LNCaP clone FGC (cell line): ENCODE data around the gene RHOG.

Source experiments
- DNase-seq: peaks from one replicate; pipeline ENCODE4 v3.0.0-alpha.2; 2011; ENCODE audit warnings: low read depth
- H3K4me3 ChIP-seq: 2 replicates; pipeline ENCODE4 v1.5.1; 2011; ENCODE audit warnings: mild to moderate bottlenecking, low read depth, low read length, control low read depth
- TF ChIP-seq, protein P1 (sequence below): IDR thresholded peaks from 2 replicates; pipeline ENCODE4 v1.5.1; 2012; ENCODE audit warnings: mild to moderate bottlenecking; ENCODE audit not compliant: control insufficient read depth, insufficient read depth; ENCODE audit errors: extremely low read depth

The RHOG gene

DNA sequence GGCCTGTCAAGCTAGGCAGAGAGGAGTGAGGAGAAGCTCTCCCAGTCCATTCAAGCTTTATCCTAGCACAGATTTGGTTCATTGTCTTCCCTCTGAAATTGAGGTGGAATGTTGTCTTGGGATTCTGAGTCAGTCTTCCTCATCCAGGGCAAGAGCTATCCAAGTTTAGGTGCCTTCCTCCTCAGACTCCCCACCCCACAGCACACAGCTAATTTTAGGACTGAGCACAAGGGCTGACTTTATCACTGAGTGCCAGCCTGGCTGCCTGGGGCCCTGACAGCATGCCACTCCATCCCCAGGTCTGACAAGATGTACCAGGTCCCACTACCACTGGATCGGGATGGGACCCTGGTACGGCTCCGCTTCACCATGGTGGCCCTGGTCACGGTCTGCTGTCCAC, 29.8 kb downstream of the RHOG start:
- TF ChIP-seq, protein P1, sequence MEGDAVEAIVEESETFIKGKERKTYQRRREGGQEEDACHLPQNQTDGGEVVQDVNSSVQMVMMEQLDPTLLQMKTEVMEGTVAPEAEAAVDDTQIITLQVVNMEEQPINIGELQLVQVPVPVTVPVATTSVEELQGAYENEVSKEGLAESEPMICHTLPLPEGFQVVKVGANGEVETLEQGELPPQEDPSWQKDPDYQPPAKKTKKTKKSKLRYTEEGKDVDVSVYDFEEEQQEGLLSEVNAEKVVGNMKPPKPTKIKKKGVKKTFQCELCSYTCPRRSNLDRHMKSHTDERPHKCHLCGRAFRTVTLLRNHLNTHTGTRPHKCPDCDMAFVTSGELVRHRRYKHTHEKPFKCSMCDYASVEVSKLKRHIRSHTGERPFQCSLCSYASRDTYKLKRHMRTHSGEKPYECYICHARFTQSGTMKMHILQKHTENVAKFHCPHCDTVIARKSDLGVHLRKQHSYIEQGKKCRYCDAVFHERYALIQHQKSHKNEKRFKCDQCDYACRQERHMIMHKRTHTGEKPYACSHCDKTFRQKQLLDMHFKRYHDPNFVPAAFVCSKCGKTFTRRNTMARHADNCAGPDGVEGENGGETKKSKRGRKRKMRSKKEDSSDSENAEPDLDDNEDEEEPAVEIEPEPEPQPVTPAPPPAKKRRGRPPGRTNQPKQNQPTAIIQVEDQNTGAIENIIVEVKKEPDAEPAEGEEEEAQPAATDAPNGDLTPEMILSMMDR, result no peak
- no peak overlapping the region for H3K4me3 ChIP-seq
- DNase-seq, result no peak

DNA sequence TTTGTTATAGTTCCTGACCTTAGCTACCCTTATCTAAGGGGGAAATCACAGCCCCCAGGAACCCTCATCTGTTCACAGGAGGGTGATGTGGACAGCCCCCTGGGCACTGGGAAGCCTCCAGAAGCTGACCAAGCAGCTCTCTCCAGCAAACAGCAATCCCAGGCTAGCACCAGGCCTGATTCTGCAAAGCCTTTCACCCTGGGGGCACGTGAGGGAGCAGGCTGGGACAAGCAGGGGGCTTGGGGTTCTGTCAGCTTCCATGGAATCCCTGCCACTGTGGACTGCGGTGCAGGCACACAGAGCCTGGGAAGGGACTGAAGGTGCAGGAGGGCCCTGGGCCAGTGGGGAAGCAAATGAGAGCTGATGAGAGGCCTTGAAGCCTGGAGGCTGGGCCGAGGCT, 30.3 kb downstream of the RHOG start:
- DNase-seq, result no peak
- H3K4me3 ChIP-seq, result no peak overlapping the region
- TF ChIP-seq, protein P1, result no peak

DNA sequence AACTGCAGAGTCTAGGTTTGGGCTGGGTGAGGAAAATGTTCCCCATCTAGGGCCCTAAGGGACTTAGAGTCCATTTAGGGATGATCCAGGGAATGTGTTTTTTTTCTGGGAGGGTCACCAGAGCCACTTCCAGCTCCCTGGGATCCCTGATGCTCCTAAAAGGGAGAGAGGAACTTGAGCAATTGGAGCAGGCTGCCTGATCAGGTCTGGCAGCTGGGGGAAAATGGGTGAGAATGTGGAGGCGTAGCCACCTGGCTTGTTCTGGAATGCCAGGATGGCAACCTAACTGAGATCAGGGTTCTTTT, 31.2 kb downstream of the RHOG start:
- H3K4me3 ChIP-seq, result no peak overlapping the region
- DNase-seq, result no peak
- TF ChIP-seq, protein P1, result no peak

DNA sequence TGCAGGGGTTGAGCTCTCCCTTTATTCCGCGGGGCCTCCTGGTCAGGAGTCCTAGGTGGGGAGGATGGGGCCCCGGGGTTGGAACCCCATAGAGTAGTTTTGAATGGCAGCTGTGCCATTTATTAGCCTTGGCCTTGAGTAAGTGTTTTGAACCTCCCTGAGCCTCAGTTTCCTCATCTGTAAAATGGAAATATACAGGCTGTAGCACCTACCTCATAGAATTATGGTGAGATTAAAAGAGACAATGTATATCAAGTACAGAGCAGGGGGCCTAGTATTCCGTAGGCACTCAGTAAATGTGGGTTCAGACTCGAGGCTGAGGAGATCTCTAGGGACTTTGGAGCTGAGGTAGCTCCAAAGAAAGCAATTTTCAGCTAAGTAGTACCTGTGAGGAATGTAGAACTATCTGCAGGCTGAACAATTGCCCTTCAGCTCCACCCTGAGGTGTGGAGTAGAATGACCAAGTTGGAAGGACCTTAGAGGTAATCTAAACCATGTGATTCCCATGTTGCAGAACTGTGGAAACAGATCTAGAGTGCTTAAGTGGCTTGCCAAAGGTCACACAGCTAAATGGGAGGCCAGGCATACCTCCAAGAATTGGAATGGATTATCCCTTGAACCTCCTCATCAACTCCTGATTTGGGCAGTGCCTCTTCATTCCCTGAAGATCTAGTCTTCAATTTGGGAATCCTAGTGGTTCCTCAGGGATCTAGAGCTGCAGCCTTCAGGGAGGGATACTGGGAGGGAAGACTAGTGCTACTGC, 31.7 kb downstream of the RHOG start:
- DNase-seq, result peak; percentile 61
- TF ChIP-seq, protein P1, result peak; percentile 73
- H3K4me3 ChIP-seq, result peak overlapping the region; percentile 74

DNA sequence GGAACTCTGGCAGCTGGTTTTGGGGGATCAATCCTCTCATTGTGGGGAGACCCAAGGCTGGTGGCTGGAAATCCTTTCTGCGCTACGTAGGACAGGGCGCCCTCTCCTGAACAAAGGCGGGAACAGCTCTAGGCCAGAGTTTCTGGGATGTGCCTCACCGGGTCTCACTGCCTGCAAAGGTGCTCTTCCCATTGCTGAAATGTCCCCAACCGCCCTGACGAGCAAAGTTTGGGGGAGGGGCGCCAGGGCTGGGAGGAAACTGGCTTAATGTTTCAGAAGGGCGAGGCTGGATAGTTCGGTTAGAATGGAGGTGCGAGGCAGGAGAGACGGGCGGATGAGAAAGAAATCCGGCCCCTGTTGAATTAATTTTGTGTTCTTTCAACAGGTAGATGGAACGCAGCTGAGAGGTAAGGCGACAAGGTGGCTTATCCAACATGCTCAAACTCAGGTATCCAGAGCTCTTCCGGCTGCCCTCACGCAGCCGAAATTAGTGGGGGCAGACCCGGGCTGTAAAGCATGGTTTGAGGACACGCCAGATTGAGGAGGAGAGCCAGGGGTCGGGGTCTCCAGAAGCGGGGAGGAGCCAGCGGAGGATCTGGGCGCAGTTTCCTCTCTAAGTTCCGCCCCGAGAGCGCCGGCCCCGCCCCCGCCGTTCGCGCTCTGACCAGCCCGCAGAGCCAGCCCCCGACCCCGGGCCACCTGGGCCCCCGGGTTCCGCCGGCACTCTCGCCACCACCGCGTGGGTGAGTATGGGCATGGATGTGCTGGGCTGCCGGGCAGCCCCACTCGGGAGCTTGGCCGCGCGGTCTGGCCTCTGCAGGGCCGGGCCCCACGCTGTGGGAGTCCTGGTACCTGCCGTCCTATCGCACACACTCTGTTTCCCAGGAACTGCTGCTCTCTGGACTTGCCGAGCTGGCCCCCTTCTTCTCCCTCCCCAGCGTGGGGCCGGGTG, 32.6 kb downstream of the RHOG start, which contains the start of gene PGAP2:
Gene PGAP2 (plus strand): TSS at position 652 of the 952 bp plus-strand sequence. CDS start 2,700 bp downstream, outside the sequence.
- TF ChIP-seq, protein P1, result peak; percentile 57
- peak within 1 kb of the TSS; percentile 74 for H3K4me3 ChIP-seq
- peak; percentile 30 for DNase-seq

DNA sequence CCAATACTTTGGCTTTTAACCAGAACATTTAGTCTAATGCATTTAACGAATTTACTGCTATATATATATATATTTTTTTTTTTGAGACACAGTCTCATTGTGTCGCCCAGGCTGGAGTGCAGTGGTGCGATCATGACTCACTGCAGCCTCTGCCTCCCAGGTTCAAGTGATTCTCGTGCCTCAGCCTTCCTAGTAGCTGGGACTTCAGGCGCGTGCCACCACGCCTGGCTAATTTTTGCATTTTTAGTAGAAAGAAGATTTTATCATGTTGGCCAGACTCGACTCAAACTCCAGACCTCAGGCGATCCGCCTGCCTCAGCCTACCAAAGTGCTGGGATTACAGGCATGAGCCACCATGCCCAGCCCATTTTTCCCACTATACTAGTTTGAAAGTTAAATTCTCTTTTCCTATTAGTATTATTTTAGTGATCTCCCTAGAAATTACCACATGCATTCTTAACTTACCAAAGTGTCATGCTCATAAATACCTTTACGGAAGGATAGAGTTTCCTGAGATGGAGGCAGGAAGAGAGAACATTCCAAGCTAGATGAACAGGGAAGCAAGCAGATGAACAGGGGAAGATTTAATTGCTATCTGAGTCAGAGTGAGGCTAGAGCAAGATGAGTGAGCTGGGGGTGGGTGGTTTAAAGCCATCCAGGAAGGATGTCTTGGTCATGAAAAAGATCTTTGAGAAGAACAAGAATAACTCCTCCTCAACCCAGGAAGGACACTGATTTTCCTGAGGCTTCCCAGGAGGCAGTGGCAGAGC, 36.8 kb downstream of the RHOG start:
- no peak overlapping the region for H3K4me3 ChIP-seq
- TF ChIP-seq, protein P1, result no peak
- no peak for DNase-seq
